Stimulated activated naive B cell treated with anti-CD40 and anti-IgM and Interleukin-4, amounts not matched to agents 10 μg/mL and 1 μg/mL and 100 μg/mL, for 72 hours (primary cell): ENCODE data around the gene KRT34.

Experiments used
- ATAC-seq, 2 donors: fragments of 150-1000 bp; cut with Tn5 transposase; replicated peaks; 2 replicates each; pipeline ENCODE4 v1.10.0; 2021; ENCODE audit warnings: moderate library complexity in 1 of 2
- DNase-seq: peaks from one replicate; pipeline ENCODE4 v3.0.0; 2021
- H3K27ac Mint-ChIP-seq: one replicate; pipeline ENCODE4 v1.8.0; 2022; ENCODE audit warnings: mild to moderate bottlenecking, mixed read lengths
- H3K27me3 Mint-ChIP-seq, 2 donors: one replicate each; pipeline ENCODE4 v1.8.0; 2022; ENCODE audit warnings: mixed read lengths in 2 of 2
- H3K36me3 Mint-ChIP-seq, 2 donors: one replicate each; pipeline ENCODE4 v1.8.0; 2022; ENCODE audit warnings: mixed read lengths in 2 of 2, mild to moderate bottlenecking in 1 of 2
- H3K4me1 Mint-ChIP-seq, 2 donors: one replicate each; pipeline ENCODE4 v1.8.0; 2022; ENCODE audit warnings: mixed read lengths in 2 of 2, mild to moderate bottlenecking in 1 of 2
- H3K4me3 Mint-ChIP-seq, 2 donors: one replicate each; pipeline ENCODE4 v1.8.0; 2022; ENCODE audit warnings: mild to moderate bottlenecking in 2 of 2, mixed read lengths in 2 of 2, moderate library complexity in 1 of 2
- H3K9me3 Mint-ChIP-seq, 2 donors: one replicate each; pipeline ENCODE4 v1.8.0; 2022; ENCODE audit warnings: mixed read lengths in 2 of 2, mild to moderate bottlenecking in 1 of 2

KRT34 gene

DNA sequence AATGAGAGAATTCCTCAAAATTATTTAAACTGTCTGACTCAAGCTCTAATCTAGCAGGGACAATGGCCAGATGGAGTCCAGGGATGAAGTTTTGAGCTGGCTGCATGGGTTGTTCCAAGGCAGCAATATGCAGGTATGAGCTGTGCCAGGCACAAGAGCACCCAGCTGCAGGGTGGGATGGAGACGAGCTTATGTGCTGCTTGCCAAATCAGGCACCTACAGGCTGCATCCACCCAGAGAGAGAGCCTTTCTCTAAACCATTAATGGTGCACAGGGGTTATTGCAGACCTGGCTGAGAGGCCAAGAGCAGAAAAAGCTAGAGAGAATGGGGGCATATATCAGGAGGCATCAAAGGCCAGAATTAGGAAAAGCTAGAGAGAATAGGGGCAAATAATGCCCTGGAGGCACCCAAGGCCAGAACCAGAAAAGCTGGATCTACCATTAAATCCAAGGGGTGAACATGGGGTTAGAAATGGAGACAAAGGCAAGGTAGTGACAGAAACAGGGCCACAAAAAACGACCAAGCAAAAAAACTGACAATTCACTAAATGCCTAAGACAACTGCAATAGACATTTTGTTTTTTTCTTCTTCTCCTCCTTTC, 42.4 kb downstream of the KRT34 start:
- Mint-ChIP-seq H3K27ac (no peak overlapping the region), H3K4me3 (no peak overlapping the region), H3K36me3 (peaks cover 3 to 5% of the 10 kb centered on the region in 2 donors), H3K27me3 (peaks cover 13 to 24% of the 10 kb centered on the region in 2 donors), H3K9me3 (peaks cover 10% of the 10 kb centered on the region in 2 donors), H3K4me1 (peaks cover 16% of the 10 kb centered on the region in 2 donors)
- ATAC-seq = no peak
- DNase-seq = no peak

DNA sequence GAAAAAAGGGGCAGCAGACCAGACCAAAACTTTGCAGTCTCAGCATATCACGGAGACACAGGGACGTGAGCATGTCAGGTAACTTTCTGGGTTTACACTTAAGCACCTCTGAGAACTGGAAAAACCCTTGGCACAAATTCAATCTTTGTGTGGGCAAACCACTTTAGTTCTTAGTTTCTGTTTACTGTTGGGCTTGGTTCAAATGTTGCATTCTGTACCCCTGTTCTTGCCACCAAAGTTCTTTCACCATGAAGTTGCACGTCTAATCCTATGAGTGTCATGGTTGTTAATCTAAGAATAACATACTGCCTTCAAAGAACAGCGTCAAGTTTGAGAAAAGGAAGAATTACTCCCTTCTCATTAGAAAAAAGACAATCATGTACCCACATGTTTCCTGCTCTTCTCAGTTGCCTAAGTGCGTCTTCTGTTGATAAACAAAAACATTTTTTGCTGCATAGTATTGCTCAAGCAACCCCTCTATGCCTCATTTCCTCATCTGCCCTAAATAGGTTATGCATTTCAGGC, 43.1 kb downstream of the KRT34 start:
- Mint-ChIP-seq H3K9me3 (peaks cover 10 to 12% of the 10 kb centered on the region in 2 donors), H3K27ac (no peak overlapping the region), H3K36me3 (peaks cover 3 to 5% of the 10 kb centered on the region in 2 donors), H3K4me3 (no peak overlapping the region), H3K4me1 (peaks cover 19 to 22% of the 10 kb centered on the region in 2 donors), H3K27me3 (peaks cover 16 to 28% of the 10 kb centered on the region in 2 donors)
- DNase-seq (no peak), ATAC-seq (peak in 1 of 2 donors; percentile 36)

- Mint-ChIP-seq H3K9me3 (peaks cover 0 to 6% of the 10 kb centered on the region in 2 donors), H3K27me3 (peaks cover 25 to 29% of the 10 kb centered on the region in 2 donors), H3K4me1 (peaks cover 22 to 26% of the 10 kb centered on the region in 2 donors), H3K36me3 (no peaks in the 10 kb centered on the region), H3K27ac (no peak overlapping the region), H3K4me3 (no peak overlapping the region)
- ATAC-seq = no peak
- DNase-seq = no peak
These were observed 46.4 kb downstream of the KRT34 start for GRCh38 chr17:41335747-41336146.

DNA sequence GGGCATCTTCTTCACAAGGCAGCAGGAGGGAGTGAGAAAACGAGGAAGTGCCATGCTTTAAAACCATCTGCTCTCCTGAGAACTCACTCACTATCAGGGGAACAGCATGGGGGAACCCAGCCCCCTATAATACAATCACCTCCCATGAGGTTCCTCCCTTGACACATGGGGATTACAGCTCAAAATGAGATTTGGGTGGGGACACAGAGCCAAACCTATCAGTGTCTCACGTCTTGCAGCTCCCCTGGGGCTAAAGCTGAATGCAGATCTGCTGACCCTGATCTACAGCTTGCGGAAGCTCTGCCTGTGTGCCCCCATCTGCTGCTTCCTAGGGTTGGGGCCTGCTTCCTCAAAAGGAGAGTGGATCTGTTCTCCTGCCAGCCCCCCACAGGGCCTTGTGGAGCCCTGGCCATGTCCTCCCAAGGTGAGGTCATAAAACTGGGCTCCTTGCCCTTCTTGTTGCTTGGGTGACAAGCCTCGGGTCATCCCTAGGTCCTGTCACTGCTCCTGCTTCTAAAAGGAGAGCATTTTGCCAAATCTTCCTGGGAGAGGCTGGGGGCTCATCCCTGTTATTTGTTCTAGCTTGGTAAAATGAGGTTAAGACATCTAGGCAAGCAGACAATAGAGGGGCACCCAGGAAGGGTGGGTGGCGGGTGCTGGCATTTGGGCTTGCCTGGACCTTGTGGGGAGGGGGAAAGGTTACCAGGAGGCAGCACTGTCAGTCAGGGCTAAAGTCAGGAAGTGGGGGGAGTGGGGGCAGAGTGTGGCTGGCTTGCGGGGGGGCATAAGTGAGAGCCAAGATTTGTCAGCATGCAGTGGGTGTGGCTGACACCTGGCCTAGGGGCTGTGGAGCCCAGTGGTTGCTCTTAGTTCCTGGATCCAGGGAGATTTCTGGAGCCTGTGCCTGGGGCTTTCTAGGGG, 47.5 kb downstream of the KRT34 start:
- Mint-ChIP-seq H3K27ac (no peak overlapping the region), H3K27me3 (peaks cover 23 to 29% of the 10 kb centered on the region in 2 donors), H3K9me3 (peaks cover 0 to 6% of the 10 kb centered on the region in 2 donors), H3K4me3 (no peak overlapping the region), H3K4me1 (peaks cover 14 to 16% of the 10 kb centered on the region in 2 donors), H3K36me3 (no peaks in the 10 kb centered on the region)
- peak; percentile 29 to 38 for ATAC-seq
- no peak for DNase-seq

GRCh38 chr17:41333836-41334235, 48.3 kb downstream of the KRT34 start:
- DNase-seq = no peak
- no peak overlapping the region for H3K27ac Mint-ChIP-seq
- H3K4me1 Mint-ChIP-seq = peaks cover 9 to 14% of the 10 kb centered on the region in 2 donors
- no peak overlapping the region for H3K4me3 Mint-ChIP-seq
- no peak for ATAC-seq
- no peaks in the 10 kb centered on the region for H3K36me3 Mint-ChIP-seq
- H3K27me3 Mint-ChIP-seq = peaks cover 21 to 29% of the 10 kb centered on the region in 2 donors
- H3K9me3 Mint-ChIP-seq = peaks cover 0 to 6% of the 10 kb centered on the region in 2 donors

GRCh38 chr17:41333098-41333497, 49.0 kb downstream of the KRT34 start:
- H3K27me3 Mint-ChIP-seq = peaks cover 21 to 29% of the 10 kb centered on the region in 2 donors
- no peak for ATAC-seq
- no peak for DNase-seq
- no peak overlapping the region for H3K27ac Mint-ChIP-seq
- H3K4me1 Mint-ChIP-seq = peaks cover 9 to 12% of the 10 kb centered on the region in 2 donors
- no peak overlapping the region for H3K4me3 Mint-ChIP-seq
- no peaks in the 10 kb centered on the region for H3K36me3 Mint-ChIP-seq
- peaks cover 0 to 6% of the 10 kb centered on the region in 2 donors for H3K9me3 Mint-ChIP-seq

GRCh38 chr17:41332239-41332638, 49.9 kb downstream of the KRT34 start:
- no peak overlapping the region for H3K4me3 Mint-ChIP-seq
- ATAC-seq = no peak
- peaks cover 21 to 29% of the 10 kb centered on the region in 2 donors for H3K27me3 Mint-ChIP-seq
- no peaks in the 10 kb centered on the region for H3K36me3 Mint-ChIP-seq
- DNase-seq = no peak
- no peak overlapping the region for H3K27ac Mint-ChIP-seq
- H3K9me3 Mint-ChIP-seq = peaks cover 0 to 6% of the 10 kb centered on the region in 2 donors
- H3K4me1 Mint-ChIP-seq = peaks cover 10 to 12% of the 10 kb centered on the region in 2 donors

GRCh38 chr17:41331606-41332005, 50.5 kb downstream of the KRT34 start:
- H3K27ac Mint-ChIP-seq = no peak overlapping the region
- H3K9me3 Mint-ChIP-seq = peaks cover 0 to 6% of the 10 kb centered on the region in 2 donors
- no peak for ATAC-seq
- DNase-seq = no peak
- H3K36me3 Mint-ChIP-seq = no peaks in the 10 kb centered on the region
- peaks cover 11 to 12% of the 10 kb centered on the region in 2 donors for H3K4me1 Mint-ChIP-seq
- H3K4me3 Mint-ChIP-seq = no peak overlapping the region
- peaks cover 21 to 29% of the 10 kb centered on the region in 2 donors for H3K27me3 Mint-ChIP-seq

- Mint-ChIP-seq H3K36me3 (no peaks in the 10 kb centered on the region), H3K27ac (no peak overlapping the region), H3K27me3 (peaks cover 6 to 19% of the 10 kb centered on the region in 2 donors), H3K4me3 (no peak overlapping the region), H3K4me1 (peaks cover 7% of the 10 kb centered on the region in 2 donors), H3K9me3 (peaks cover 0 to 6% of the 10 kb centered on the region in 2 donors)
- DNase-seq (no peak), ATAC-seq (peak; percentile 63 to 68)
These were observed 52.7 kb downstream of the KRT34 start for GRCh38 chr17:41329279-41329948.

DNA sequence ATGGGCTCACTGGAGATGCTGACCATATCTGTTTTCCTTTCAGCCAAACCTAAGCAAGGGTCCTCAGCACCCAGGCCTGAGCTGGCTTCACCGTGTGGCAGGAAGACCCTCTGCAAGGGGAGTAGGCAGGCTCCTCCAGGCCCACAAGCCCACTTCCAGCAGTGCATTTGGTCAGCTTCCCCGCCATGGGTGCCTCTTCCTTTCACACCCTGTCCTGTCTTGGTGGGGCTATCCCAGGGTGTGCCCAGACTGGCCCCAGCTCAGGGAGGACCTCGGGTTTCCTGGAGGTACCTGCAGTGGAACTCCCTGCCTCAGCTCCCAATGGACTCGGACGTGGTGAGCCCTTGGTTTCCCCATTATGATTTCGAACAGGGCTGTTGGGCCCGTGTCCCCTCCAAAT, 53.9 kb downstream of the KRT34 start:
- DNase-seq = no peak
- Mint-ChIP-seq H3K9me3 (no peaks in the 10 kb centered on the region), H3K27me3 (peaks cover 0 to 9% of the 10 kb centered on the region in 2 donors), H3K36me3 (no peaks in the 10 kb centered on the region), H3K27ac (no peak overlapping the region), H3K4me1 (peaks cover 0 to 9% of the 10 kb centered on the region in 2 donors), H3K4me3 (no peak overlapping the region)
- no peak for ATAC-seq
